Stimulated activated CD8-positive, alpha-beta memory T cell treated with anti-CD3 and anti-CD28 coated beads, Interleukin-4, amount 100 ng/mL, for 48 hours (primary cell): ENCODE results near the gene LSM3.

Experiments
- DNase-seq: peaks from one replicate; pipeline ENCODE4 v3.0.0-alpha.2; 2020

LSM3 gene

GRCh38 chr3:14243782-14244181 lies 65.2 kb downstream of the LSM3 start:
- no peak for DNase-seq

- no peak for DNase-seq
Observed at GRCh38 chr3:14244521-14245247, 66.1 kb downstream of the LSM3 start.

GRCh38 chr3:14245248-14245639 lies 66.6 kb downstream of the LSM3 start:
- no peak for DNase-seq

GRCh38 chr3:14245822-14246221 lies 67.2 kb downstream of the LSM3 start:
- no peak for DNase-seq

GRCh38 chr3:14246414-14246813 lies 67.8 kb downstream of the LSM3 start:
- no peak for DNase-seq

- DNase-seq = no peak
Observed at GRCh38 chr3:14248477-14248848, 69.8 kb downstream of the LSM3 start.

GRCh38 chr3:14248849-14249523 lies 70.4 kb downstream of the LSM3 start:
- DNase-seq = no peak
